Activated T-helper 1 cell treated with Interleukin-2 at 50 U/mL for 16 hours (primary cell): ENCODE results near the gene SPINDOC.
"Not testable (repeated sequence)": the region's sequence is repeated elsewhere in the genome, so short reads cannot be mapped to it uniquely, and the experiment has no call there.

Experiments used
- DNase-seq: peaks from one replicate; pipeline ENCODE4 v3.0.0-alpha.2; 2020; ENCODE audit warnings: low read depth

Gene SPINDOC

GRCh38 chr11:63813035-63813562, at the start of gene SPINDOC:
TSS of gene SPINDOC (plus strand) at chr11:63813456. CDS start at chr11:63813687, 231 bp downstream.
- DNase-seq, result peak; percentile 63

GRCh38 chr11:63763496-63764339, 49.5 kb upstream of the SPINDOC start:
- DNase-seq, result no peak

GRCh38 chr11:63764340-63764678, 48.9 kb upstream of the SPINDOC start:
- no peak for DNase-seq

GRCh38 chr11:63764679-63765647, 48.3 kb upstream of the SPINDOC start:
- no peak for DNase-seq

- DNase-seq, result no peak
Measured at GRCh38 chr11:63765688-63766241, 47.5 kb upstream of the SPINDOC start.

GRCh38 chr11:63766531-63767235, 46.6 kb upstream of the SPINDOC start:
- no peak for DNase-seq

GRCh38 chr11:63767267-63767564, 46.0 kb upstream of the SPINDOC start:
- no peak for DNase-seq

GRCh38 chr11:63767565-63768236, 45.6 kb upstream of the SPINDOC start:
- no peak for DNase-seq

- DNase-seq, result peak; percentile 44
Measured at GRCh38 chr11:63768237-63769041, 44.8 kb upstream of the SPINDOC start, which contains the start of gene ZFTA. TSS of gene ZFTA (minus strand) at chr11:63768775. CDS start at chr11:63768622, 153 bp downstream.

- DNase-seq, result no peak
Measured at GRCh38 chr11:63769042-63769713, 44.1 kb upstream of the SPINDOC start.

GRCh38 chr11:63769714-63770455, 43.4 kb upstream of the SPINDOC start:
- DNase-seq, result no peak

GRCh38 chr11:63770763-63771162, 42.5 kb upstream of the SPINDOC start:
- DNase-seq, result no peak

GRCh38 chr11:63771741-63772318, 41.4 kb upstream of the SPINDOC start:
- not testable (repeated sequence) for DNase-seq

GRCh38 chr11:63775191-63775590, 38.1 kb upstream of the SPINDOC start:
- no peak for DNase-seq

GRCh38 chr11:63779039-63779438, 34.2 kb upstream of the SPINDOC start:
- DNase-seq, result no peak

GRCh38 chr11:63782749-63783148, 30.5 kb upstream of the SPINDOC start:
- no peak for DNase-seq

- DNase-seq, result no peak
Measured at GRCh38 chr11:63783925-63784592, 29.2 kb upstream of the SPINDOC start.

GRCh38 chr11:63785823-63786222, 27.4 kb upstream of the SPINDOC start:
- DNase-seq, result no peak
